CD4-positive, alpha-beta T cell treated with Interleukin-1 beta for 1 hour (primary cell): Measurements from ENCODE around the gene MEIS2.

ENCODE experiments used
- DNase-seq, 2 donors: peaks; one replicate each; pipeline ENCODE4 v3.0.0-alpha.2; 2020 to 2022

MEIS2 gene

GRCh38 chr15:36951731-36952247 is 148.6 kb downstream of the MEIS2 start:
- DNase-seq = no peak

GRCh38 chr15:36950371-36950770 is 150.0 kb downstream of the MEIS2 start:
- DNase-seq = no peak

GRCh38 chr15:36948982-36949381 is 151.4 kb downstream of the MEIS2 start:
- no peak for DNase-seq

DNA sequence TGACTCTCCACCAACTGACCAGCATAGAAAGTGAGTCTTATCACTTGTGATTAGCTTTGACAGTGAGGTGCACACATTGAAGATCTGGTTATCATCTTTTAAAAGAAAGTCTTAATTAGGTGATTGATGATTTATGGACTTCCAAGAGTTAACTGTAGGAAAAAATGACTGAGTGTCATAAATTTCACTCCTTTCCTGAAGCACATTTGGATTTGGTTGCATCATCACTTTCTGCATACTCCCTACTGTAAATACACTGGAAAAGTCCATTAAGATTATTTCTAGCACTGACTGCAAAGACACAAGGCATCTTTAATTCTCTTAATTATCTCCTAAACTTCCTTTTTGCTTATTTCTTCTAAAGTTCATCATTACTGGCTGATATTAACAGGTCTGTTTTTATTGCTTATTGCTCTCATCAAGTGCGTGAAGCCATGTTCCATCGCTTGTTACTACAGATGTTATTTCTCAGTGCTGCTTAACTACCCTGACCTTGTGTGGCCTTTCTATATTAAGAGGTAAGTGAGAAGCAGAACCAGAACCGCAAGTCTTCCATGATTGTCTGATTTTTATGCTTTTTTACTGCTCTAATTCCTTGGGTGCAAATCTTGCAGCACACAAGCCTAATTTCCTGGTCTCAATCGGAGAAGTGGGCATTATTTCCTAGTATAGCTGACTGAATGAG is 153.2 kb downstream of the MEIS2 start:
- DNase-seq = no peak

- no peak for DNase-seq
Observed at GRCh38 chr15:36944442-36944841, 155.9 kb downstream of the MEIS2 start.

- no peak for DNase-seq
Observed at GRCh38 chr15:36943508-36944361, 156.6 kb downstream of the MEIS2 start.

GRCh38 chr15:36942248-36942827 is 158.0 kb downstream of the MEIS2 start:
- no peak for DNase-seq

GRCh38 chr15:36941798-36942197 is 158.6 kb downstream of the MEIS2 start:
- no peak for DNase-seq

DNA sequence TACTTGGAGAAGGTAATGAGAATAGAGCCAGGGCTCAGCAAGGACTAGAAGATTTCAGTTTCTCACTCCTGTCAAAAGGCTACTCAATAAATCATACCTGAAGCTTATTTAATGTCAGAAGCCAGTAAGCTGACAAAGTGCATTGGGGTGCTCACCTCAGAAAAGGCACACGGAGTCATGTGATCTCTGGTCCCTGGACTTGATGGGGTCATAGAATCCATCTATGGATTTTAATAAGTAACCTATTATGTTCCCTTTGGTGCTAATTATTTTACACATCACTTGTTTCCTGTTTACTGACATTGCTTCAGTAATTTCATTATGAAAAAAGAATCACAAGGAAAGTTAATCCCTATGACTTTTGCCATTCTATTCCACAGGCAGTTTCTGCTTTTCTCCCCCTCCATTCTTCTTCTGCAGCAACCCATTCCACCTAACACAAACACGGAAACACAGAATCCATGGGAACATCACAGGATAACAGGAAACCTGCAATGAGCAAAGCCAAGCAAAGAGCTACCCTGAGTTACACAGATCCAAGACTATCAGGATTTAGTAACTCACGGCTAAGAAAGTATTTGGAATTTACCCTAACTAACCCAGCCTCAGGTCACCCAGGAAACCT is 159.6 kb downstream of the MEIS2 start:
- no peak for DNase-seq

- no peak for DNase-seq
Observed at GRCh38 chr15:36940219-36940618, 160.1 kb downstream of the MEIS2 start.

DNA sequence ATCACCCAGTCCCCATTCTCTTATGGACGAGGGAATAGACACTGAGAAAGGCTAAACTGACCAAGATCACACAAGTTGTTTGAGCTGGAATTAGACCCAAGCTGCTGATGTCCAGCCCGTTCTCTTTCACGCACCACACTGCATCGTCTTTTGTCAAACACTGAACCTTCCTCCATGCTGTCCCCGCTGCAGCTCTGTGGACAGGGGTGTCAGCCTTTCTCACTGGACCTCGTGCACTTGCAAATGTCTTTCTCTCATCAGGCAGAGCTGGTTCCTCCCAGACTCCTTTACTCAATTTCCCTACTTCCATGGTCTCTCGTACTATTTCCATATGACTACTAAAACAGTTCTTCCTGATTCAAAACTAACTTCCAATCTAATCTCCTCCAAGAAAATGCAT is 161.6 kb downstream of the MEIS2 start:
- no peak for DNase-seq

DNA sequence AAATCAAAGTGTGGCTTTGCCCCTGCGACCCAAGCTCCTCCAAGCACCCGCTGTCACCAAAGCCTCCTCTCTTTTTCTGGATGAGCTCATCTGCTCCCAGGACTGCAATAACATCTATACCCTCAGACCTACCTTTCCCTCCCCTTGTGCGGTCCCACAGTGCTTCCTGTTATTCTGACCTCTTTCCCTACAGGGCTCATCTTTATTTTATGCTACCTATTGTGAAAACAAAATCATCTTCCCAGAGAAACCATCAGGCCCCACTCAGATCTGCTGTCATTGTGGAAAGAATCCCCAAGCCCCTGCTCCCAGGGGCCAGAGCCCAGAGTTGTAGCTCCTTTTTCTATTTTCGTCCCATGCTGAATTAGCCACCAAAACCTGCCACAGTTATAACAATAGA is 162.2 kb downstream of the MEIS2 start:
- DNase-seq = no peak

GRCh38 chr15:36936613-36937012 is 163.7 kb downstream of the MEIS2 start:
- no peak for DNase-seq

DNA sequence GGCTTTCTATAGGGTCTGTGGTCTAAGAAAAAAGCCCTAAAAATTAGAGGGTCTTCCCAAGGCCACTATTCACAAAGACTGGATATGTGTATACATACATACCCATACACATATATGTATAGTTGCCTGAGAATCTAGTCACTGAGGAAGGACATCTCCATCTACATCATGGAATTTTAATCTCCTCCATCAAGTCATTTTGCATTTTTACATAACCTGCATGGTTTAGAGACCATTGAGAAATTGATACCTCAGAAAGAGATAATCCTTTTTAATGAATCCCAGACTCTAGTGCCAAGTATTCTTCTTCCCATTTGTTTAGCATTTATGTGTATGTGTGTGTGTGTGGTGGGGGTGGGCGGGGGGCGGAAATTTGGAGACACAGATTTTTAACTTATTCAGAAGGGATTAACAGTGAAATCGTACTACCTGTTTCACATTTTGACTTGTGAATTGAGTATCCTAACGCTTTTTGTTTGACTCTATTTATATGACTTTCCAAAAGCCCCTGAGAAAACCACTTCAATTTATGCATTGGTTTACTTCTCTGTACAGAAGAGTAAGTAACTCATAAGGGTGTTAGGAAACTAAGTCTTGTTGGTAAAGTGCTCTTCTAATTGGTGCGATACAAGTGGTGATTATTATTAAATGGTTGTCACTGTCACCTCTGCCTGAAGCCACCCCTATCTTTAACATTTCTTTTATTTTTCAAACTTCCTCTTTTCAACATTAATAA is 166.9 kb downstream of the MEIS2 start:
- DNase-seq = no peak

GRCh38 chr15:36932070-36932469 is 168.3 kb downstream of the MEIS2 start:
- DNase-seq = no peak

- no peak for DNase-seq
Observed at GRCh38 chr15:36931434-36931833, 168.9 kb downstream of the MEIS2 start.

DNA sequence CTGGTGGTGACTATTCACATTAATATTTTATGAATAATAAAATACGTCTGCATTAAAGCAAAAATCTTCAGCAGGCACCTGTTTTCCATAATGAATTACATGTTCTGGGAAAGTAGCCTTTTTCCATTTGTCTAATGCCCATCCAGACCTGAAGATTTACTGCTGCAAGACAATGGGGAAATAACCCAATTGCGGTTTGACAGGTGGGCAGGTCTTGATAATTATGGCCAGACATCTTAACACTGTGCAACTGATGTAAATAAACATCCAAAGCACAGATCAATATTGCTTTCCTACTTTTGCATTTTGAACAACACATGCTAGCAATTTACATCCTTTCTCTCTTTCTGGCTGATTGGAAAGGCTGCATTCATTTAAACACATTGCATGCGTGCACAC is 173.9 kb downstream of the MEIS2 start:
- DNase-seq = no peak

- no peak for DNase-seq
Observed at GRCh38 chr15:36925653-36926426, 174.5 kb downstream of the MEIS2 start.

DNA sequence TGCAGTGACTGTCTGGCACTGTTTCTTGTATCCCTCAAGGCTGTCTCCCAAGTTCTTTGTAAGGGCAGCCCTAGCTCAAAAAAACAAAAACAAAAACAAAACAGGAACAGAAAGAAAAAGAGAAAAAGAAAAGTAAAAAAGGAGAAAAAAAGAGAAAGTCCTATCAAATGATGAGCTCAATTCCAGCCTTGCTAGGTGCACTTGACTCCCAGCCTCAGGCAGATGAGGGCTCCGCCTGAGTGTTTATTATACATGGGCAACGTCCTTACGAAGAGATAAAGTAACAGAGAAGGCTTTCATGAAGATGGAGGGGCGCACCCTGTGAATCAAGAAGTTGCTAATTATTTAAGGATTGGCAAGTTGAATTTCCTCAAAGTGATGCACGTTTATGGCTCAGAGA is 175.3 kb downstream of the MEIS2 start:
- DNase-seq = no peak

- no peak for DNase-seq
Observed at GRCh38 chr15:36924034-36924433, 176.3 kb downstream of the MEIS2 start.

GRCh38 chr15:36921484-36922091 is 178.8 kb downstream of the MEIS2 start:
- no peak for DNase-seq
